ENCODE data around the gene TLR7. TPM values are rescaled to one million over a fixed set of nuclear protein-coding genes. Genes with fewer than 3 reads are reported as not detected.

Gene TLR7
- total and polyA plus RNA-seq, 8 donors, result 0.05 to 5.1 (median 0.17) TPM

DNA sequence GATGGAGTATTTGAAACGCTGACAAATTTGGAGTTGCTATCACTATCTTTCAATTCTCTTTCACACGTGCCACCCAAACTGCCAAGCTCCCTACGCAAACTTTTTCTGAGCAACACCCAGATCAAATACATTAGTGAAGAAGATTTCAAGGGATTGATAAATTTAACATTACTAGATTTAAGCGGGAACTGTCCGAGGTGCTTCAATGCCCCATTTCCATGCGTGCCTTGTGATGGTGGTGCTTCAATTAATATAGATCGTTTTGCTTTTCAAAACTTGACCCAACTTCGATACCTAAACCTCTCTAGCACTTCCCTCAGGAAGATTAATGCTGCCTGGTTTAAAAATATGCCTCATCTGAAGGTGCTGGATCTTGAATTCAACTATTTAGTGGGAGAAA, 52.7 kb downstream of the TLR7 start:
- WGBS, 2 donors, result 69 to 70% methylated on average over 8 of the region's 8 CpGs

DNA sequence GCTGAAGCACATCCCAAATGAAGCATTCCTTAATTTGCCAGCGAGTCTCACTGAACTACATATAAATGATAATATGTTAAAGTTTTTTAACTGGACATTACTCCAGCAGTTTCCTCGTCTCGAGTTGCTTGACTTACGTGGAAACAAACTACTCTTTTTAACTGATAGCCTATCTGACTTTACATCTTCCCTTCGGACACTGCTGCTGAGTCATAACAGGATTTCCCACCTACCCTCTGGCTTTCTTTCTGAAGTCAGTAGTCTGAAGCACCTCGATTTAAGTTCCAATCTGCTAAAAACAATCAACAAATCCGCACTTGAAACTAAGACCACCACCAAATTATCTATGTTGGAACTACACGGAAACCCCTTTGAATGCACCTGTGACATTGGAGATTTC, 54.1 kb downstream of the TLR7 start:
- ATAC-seq, result no peak
- H3K9me3 ChIP-seq, result no peaks in the 10 kb centered on the region
- H3K27me3 ChIP-seq, result peaks cover 0 to 22% (median 0%) of the 10 kb centered on the region in 4 donors
- 65 to 69% methylated on average over 8 of the region's 8 CpGs for WGBS, 2 donors
- no peak for FAIRE-seq
- H3K4me1 ChIP-seq, result no peaks in the 10 kb centered on the region
- no peak overlapping the region for H3K27ac ChIP-seq
- H3K36me3 ChIP-seq, result no peaks in the 10 kb centered on the region
- intact Hi-C loops (cut with DNase I), result no loop called here
- no peak overlapping the region for H3K4me3 ChIP-seq
- no peak for DNase-seq
- TF ChIP-seq, protein P1, sequence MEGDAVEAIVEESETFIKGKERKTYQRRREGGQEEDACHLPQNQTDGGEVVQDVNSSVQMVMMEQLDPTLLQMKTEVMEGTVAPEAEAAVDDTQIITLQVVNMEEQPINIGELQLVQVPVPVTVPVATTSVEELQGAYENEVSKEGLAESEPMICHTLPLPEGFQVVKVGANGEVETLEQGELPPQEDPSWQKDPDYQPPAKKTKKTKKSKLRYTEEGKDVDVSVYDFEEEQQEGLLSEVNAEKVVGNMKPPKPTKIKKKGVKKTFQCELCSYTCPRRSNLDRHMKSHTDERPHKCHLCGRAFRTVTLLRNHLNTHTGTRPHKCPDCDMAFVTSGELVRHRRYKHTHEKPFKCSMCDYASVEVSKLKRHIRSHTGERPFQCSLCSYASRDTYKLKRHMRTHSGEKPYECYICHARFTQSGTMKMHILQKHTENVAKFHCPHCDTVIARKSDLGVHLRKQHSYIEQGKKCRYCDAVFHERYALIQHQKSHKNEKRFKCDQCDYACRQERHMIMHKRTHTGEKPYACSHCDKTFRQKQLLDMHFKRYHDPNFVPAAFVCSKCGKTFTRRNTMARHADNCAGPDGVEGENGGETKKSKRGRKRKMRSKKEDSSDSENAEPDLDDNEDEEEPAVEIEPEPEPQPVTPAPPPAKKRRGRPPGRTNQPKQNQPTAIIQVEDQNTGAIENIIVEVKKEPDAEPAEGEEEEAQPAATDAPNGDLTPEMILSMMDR (IDR thresholded peaks at IDR 0.05), result no peak

More for the DNA sequence above, 52.7 kb downstream of the TLR7 start:
- Histone ChIP-seq H3K27me3 (peaks cover 0 to 22% (median 0%) of the 10 kb centered on the region in 4 donors), H3K27ac (no peak overlapping the region), H3K4me1 (no peaks in the 10 kb centered on the region), H3K36me3 (no peaks in the 10 kb centered on the region), H3K9me3 (no peaks in the 10 kb centered on the region), H3K4me3 (no peak overlapping the region)
- FAIRE-seq (no peak), DNase-seq (no peak), ATAC-seq (no peak)
- intact Hi-C loops (cut with DNase I), result no loop called here
- TF ChIP-seq, protein P1 (IDR thresholded peaks at IDR 0.05), result no peak

DNA sequence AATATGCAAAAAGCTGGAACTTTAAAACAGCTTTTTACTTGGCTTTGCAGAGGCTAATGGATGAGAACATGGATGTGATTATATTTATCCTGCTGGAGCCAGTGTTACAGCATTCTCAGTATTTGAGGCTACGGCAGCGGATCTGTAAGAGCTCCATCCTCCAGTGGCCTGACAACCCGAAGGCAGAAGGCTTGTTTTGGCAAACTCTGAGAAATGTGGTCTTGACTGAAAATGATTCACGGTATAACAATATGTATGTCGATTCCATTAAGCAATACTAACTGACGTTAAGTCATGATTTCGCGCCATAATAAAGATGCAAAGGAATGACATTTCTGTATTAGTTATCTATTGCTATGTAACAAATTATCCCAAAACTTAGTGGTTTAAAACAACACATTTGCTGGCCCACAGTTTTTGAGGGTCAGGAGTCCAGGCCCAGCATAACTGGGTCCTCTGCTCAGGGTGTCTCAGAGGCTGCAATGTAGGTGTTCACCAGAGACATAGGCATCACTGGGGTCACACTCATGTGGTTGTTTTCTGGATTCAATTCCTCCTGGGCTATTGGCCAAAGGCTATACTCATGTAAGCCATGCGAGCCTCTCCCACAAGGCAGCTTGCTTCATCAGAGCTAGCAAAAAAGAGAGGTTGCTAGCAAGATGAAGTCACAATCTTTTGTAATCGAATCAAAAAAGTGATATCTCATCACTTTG, 55.2 kb downstream of the TLR7 start:
- Histone ChIP-seq H3K27me3 (peaks cover 0 to 22% (median 0%) of the 10 kb centered on the region in 4 donors), H3K9me3 (no peaks in the 10 kb centered on the region), H3K4me3 (no peak overlapping the region), H3K4me1 (no peaks in the 10 kb centered on the region), H3K36me3 (no peaks in the 10 kb centered on the region), H3K27ac (no peak overlapping the region)
- FAIRE-seq (no peak), DNase-seq (no peak), ATAC-seq (no peak)
- intact Hi-C loops (cut with DNase I), result no loop called here
- 81 to 86% methylated on average over 10 of the region's 10 CpGs for WGBS, 2 donors
- TF ChIP-seq, protein P1 (IDR thresholded peaks at IDR 0.05), result no peak

DNA sequence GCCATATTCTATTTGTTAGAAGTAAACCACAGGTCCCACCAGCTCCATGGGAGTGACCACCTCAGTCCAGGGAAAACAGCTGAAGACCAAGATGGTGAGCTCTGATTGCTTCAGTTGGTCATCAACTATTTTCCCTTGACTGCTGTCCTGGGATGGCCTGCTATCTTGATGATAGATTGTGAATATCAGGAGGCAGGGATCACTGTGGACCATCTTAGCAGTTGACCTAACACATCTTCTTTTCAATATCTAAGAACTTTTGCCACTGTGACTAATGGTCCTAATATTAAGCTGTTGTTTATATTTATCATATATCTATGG, 55.7 kb downstream of the TLR7 start:
- Histone ChIP-seq H3K4me3 (no peak overlapping the region), H3K36me3 (no peaks in the 10 kb centered on the region), H3K27ac (no peak overlapping the region), H3K9me3 (no peaks in the 10 kb centered on the region), H3K27me3 (peaks cover 0 to 22% (median 0%) of the 10 kb centered on the region in 4 donors), H3K4me1 (no peaks in the 10 kb centered on the region)
- ATAC-seq (no peak), DNase-seq (no peak), FAIRE-seq (no peak)
- TF ChIP-seq, protein P1 (IDR thresholded peaks at IDR 0.05), result no peak
- intact Hi-C loops (cut with DNase I), result no loop called here

DNA sequence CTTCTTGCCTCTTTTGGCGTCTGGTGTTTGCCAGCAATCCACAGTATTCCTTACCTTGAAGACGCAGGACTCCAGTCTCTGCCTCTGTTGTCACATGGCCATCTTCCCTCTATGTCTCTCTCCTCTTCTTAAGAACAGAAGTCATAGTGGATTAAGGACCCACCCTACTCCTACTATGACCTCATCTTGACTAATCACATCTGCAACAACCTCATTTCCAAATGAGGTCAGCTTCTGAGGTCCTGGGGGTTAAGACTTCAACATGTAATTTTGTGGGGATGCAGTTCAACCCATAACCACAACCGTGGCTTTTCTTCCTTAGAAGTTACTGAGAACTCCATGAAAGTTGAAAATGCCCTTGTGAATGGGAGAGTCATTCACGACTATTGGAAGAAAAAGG, 62.8 kb downstream of the TLR7 start:
- H3K27me3 ChIP-seq, result no peaks in the 10 kb centered on the region
- no peak for ATAC-seq
- 66 to 70% methylated on average over 4 of the region's 4 CpGs for WGBS, 2 donors
- H3K36me3 ChIP-seq, result no peaks in the 10 kb centered on the region
- intact Hi-C loops (cut with DNase I), result no loop called here
- H3K9me3 ChIP-seq, result no peaks in the 10 kb centered on the region
- H3K27ac ChIP-seq, result no peak overlapping the region
- H3K4me1 ChIP-seq, result no peaks in the 10 kb centered on the region
- no peak for FAIRE-seq
- DNase-seq, result no peak
- no peak overlapping the region for H3K4me3 ChIP-seq
- TF ChIP-seq, protein P1 (IDR thresholded peaks at IDR 0.05), result no peak
